Fibroblast of pulmonary artery (primary cell): Measurements from ENCODE around the gene RABGGTA.

Experiments
- DNase-seq: peaks from one replicate; pipeline ENCODE4 v3.0.0-alpha.2; 2010; ENCODE audit warnings: low read depth
- H3K4me3 ChIP-seq: replicated peaks from 2 replicates; pipeline ENCODE4 v1.5.1; 2011; ENCODE audit warnings: low read depth, mild to moderate bottlenecking, control low read depth, low read length, moderate library complexity
- TF ChIP-seq, protein P1 (sequence below): IDR thresholded peaks from 2 replicates; pipeline ENCODE4 v1.5.1; 2011; ENCODE audit warnings: mild to moderate bottlenecking, control low read depth, low read length, inconsistent platforms; ENCODE audit errors: missing control alignments

Gene RABGGTA

DNA sequence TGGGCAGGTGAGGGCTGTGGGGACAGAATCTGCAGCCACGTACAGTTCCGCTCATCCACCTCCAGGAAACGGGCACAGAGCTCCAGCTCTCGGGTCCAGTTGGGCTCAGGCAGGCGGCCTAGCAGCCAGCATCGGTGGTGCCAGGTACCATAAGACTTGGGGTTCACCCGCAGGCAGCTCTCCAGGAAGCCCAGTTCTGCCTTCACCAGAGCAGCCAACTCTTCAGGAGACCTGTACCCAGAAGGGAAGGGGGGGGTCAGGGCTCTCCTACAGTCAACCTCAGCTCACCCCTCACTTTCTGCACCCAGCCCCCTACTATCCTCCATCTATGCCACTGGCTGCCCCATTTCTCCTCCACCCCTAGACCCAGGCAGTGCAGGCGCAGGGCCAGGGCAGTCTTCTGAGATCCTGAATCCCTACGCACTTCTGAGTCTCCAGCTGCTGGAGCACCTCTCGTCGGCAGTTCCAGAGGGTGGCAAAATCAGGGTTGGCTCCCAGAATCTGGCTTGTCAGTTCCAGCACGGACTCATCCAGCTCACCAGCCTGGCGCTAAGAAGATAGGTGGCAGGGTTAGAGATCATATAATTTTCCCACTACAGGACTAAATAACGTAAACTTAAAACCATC is 1.4 kb downstream of the RABGGTA start:
- TF ChIP-seq, protein P1, sequence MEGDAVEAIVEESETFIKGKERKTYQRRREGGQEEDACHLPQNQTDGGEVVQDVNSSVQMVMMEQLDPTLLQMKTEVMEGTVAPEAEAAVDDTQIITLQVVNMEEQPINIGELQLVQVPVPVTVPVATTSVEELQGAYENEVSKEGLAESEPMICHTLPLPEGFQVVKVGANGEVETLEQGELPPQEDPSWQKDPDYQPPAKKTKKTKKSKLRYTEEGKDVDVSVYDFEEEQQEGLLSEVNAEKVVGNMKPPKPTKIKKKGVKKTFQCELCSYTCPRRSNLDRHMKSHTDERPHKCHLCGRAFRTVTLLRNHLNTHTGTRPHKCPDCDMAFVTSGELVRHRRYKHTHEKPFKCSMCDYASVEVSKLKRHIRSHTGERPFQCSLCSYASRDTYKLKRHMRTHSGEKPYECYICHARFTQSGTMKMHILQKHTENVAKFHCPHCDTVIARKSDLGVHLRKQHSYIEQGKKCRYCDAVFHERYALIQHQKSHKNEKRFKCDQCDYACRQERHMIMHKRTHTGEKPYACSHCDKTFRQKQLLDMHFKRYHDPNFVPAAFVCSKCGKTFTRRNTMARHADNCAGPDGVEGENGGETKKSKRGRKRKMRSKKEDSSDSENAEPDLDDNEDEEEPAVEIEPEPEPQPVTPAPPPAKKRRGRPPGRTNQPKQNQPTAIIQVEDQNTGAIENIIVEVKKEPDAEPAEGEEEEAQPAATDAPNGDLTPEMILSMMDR, result no peak
- H3K4me3 ChIP-seq, result no peak overlapping the region
- no peak for DNase-seq

DNA sequence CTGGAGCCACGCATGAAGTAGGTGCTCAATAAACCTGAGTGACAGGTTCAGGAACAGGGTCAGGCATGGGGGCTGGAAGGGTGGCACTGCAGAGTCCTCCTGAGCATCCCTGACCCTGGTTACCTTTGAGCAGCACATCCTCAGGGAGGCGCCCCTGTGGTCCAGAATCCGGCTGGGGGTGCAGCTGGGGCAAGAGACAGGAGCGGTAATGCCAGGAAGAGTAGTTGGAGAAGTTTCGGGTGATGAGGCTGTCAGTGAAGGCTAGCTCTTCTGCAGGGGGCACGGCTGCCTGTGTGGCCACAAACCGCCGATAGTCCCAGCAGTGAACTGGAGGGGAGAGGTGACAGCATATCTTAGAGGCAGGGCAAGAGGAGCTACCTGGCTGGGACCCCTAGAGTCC is 2.0 kb downstream of the RABGGTA start:
- TF ChIP-seq, protein P1, result no peak
- no peak for DNase-seq
- no peak overlapping the region for H3K4me3 ChIP-seq

DNA sequence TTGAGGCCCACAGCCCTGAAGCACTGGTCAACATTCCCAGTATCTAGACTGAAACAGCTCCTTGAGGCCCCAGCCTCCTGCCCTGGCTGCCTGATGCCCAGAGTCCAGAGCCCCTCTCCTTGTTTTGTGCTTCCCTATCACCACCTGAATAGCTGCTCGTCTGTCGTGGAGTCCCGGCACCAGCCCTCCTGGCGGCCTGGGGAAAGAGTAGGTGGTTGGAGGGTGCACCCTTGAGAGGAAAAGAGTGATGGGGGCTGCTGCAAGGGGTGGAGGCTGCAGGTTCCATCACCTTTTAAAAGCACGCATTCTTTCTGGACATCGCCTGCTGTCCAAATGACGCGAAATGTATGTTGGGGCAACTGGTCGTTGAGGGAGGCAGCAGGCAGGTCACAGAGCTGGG is 3.2 kb downstream of the RABGGTA start:
- H3K4me3 ChIP-seq, result no peak overlapping the region
- TF ChIP-seq, protein P1, result no peak

DNA sequence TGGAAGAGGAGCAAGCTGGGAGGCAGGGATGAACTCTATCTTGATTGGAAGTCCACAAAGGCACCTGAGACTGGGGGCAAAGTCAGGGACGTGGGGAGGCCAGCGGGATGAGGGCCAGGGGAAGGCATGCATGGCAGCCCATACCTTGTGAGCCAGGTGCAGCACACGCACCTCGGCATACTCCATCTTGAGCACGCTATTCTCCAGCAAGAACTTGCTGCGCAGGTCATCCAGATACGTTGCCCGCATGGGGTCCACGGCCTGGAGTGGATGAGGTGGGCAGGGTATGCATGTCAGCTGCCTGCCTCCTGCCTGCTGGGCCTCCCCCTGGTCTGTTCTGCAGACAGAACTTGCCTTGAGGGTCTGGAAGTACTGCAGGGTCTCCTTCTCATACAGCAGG is 3.9 kb downstream of the RABGGTA start:
- TF ChIP-seq, protein P1, result no peak
- H3K4me3 ChIP-seq, result no peak overlapping the region
- no peak for DNase-seq

More for the DNA sequence above, 3.2 kb downstream of the RABGGTA start:
- no peak for DNase-seq

DNA sequence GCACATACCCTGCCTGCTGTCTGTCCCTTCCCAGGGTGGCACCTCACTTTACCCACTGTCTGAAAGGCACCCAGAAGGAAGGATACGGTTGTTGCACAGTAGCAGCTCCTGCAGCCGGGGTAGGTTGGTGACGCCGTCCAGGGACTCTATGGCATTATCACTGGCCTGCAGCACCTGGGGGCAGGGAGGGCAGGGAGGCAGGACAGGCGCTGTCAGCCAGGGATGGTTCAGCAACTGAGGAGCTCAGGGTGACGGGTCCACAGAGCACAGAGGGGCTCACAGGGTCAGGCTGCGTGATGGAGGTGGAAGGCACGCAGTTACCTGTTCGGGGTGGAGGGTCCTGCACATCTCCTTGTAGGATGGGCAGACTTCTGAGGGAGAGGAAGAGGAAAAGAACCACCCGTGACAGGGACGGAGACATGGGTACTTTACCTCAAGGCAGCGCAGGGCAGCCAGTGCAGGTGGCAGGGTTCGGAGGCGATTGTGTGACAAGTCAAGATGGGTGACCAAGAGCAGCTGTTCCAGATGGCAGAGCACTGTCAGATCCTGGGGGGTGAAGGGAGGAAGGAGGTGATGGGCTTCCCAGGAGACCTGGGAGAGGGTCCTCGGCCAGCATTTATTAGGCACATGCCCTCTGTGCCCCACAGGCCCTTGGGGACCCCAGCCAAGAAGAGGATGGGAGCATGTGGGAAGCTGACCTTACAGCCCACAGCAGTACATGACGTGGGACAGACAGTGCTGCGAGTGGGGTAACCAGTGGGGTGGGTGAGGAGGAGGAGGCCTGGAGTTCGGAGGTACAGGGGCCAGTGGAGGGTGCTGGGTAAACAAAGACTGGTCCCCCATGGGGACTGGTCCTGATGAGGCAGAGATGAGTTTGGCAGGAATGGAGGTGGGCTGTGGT is 4.8 kb downstream of the RABGGTA start:
- TF ChIP-seq, protein P1, result no peak
- no peak for DNase-seq
- no peak overlapping the region for H3K4me3 ChIP-seq

DNA sequence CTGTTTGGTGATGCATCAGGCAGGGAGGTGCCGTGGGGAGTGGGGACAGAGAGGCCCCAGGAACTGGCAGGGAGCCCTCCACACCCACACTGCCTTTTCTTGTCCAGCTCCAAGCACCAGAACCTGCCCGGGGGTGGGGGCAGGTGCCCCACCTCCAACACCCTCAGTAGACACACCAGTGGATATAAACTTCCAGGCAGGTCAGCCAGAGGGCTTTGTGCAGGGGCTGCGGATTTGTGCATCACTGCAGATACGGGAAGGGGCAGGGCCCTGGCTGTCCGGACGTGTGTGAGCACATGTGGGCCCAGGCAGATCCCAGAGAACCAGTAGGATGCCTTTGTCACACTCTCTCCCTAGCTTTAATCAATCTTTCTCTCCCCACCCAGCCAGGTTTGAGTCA is 7.1 kb downstream of the RABGGTA start:
- DNase-seq, result no peak
- TF ChIP-seq, protein P1, result no peak
- H3K4me3 ChIP-seq, result no peak overlapping the region
